22Rv1 (cell line): ENCODE results near the gene INKA1.

Experiments
- CTCF ChIP-seq: fragments of 450-650 bp; IDR thresholded peaks from 2 replicates; pipeline ENCODE4 v1.5.1; 2017; ENCODE audit warnings: mild to moderate bottlenecking
- ZFX ChIP-seq: fragments of 450-650 bp; IDR thresholded peaks from 2 replicates; pipeline ENCODE4 v1.6.1; 2017; ENCODE audit warnings: antibody characterized with exemption, borderline replicate concordance

- TF ChIP-seq CTCF (peak; percentile 34), ZFX (no peak)
Measured at GRCh38 chr3:49841126-49841696, 38.1 kb downstream of the INKA1 start.
